SK-N-MC (cell line): ENCODE data around the gene TTLL7.

Source experiments
- EZH2 ChIP-seq: fragments of 200-600 bp; sonication (generic); IDR thresholded peaks from one replicate; pipeline ENCODE4 v1.6.1; 2017; ENCODE audit warnings: antibody characterized with exemption
- POLR2AphosphoS5 ChIP-seq: IDR thresholded peaks from 2 replicates; pipeline ENCODE4 v1.6.1; 2012; ENCODE audit warnings: mild to moderate bottlenecking, low read depth, low read length, borderline replicate concordance

- TF ChIP-seq POLR2AphosphoS5 (no peak), EZH2 (no peak)
These were observed 28.8 kb downstream of the TTLL7 start for GRCh38 chr1:83970114-83970513.
